Epithelial cell of proximal tubule (primary cell): ENCODE measurements around the gene AXIN1. TPM values are rescaled to one million over a fixed set of nuclear protein-coding genes. Genes with fewer than 3 reads are reported as not detected.

ENCODE experiments used
- DNase-seq: peaks from one replicate; pipeline ENCODE4 v3.0.0-alpha.2; 2011; ENCODE audit warnings: low read depth
- H3K4me3 ChIP-seq: 2 replicates; pipeline ENCODE4 v1.5.1; 2011; ENCODE audit warnings: low read depth, mild to moderate bottlenecking, low read length
- CTCF ChIP-seq: conservative IDR thresholded peaks from 2 replicates; pipeline ENCODE4 v1.5.1; 2012; ENCODE audit warnings: low read depth, mild to moderate bottlenecking, low read length
- total RNA-seq: library from RNA; depleted of rRNA; stranded (reverse); fragments of >200 nt; gene quantifications from 2 replicates; pipeline ENCODE4 v1.2.3, GENCODE V29; 2015

Gene AXIN1
- total RNA-seq, 1 donor from 2014 or later = 36.0 TPM

DNA sequence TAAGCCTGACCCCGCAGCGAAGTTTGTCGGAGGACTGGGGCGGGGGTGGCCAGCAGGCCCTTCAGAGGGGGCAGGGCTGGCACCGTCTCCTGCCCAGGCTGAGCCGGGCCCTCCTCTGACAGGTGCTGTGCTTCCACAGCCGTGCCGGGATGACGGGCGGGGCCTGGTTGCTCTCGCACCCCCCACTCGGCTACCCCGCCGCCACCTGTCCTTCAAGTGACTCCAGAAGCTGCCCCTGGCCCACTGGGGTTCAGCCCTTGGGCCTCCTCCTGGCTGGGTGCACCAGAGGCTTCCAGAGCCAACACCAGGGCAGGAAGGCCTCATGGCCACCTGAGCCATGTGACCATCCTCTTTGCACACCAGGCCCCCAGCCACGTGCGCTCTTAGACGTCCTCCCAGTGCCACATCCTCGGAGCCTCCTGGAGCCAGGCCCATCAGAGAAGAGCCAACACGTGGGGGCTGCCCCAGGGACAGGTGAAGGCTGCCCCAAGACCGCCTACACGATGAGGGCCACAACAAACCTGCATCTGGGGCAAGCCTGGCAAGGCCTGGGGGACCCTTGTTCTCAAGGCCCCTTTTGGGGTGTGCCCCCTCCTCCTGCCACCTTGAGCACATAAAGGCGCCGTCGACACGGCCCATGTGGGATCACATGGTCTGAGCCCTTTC is 62.4 kb downstream of the AXIN1 start:
- DNase-seq = no peak
- H3K4me3 ChIP-seq = no peak overlapping the region
- TF ChIP-seq CTCF = no peak

DNA sequence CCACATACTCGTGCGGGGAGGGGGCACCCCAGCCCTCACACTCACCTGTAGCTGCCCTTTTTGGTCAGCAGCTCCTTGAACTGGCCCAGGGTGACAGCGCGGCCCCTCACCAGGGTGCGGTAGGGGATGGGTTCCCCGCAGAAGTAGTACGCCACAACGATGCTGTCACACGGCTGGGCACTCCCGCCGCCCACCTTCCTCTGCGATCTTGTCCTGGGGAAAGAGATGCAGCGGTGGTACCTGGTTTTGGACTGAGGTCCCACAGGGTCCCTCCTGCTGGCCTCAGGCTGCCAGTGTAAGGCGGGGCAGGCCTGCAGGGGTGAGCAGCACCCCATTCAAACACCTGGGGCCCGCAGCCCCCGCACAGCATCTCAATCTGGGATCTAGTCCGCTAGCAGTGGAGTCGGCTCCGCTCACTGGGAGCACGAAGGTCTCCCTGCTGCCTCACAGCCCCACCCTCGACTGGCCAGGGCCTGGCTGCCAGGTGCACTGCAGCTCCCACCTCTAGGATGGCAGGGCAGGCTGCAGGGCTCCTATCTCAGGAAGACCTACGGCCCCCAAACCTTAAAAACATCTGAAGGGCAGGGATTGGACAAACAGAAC is 63.0 kb downstream of the AXIN1 start:
- no peak overlapping the region for H3K4me3 ChIP-seq
- no peak for DNase-seq
- no peak for TF ChIP-seq CTCF

DNA sequence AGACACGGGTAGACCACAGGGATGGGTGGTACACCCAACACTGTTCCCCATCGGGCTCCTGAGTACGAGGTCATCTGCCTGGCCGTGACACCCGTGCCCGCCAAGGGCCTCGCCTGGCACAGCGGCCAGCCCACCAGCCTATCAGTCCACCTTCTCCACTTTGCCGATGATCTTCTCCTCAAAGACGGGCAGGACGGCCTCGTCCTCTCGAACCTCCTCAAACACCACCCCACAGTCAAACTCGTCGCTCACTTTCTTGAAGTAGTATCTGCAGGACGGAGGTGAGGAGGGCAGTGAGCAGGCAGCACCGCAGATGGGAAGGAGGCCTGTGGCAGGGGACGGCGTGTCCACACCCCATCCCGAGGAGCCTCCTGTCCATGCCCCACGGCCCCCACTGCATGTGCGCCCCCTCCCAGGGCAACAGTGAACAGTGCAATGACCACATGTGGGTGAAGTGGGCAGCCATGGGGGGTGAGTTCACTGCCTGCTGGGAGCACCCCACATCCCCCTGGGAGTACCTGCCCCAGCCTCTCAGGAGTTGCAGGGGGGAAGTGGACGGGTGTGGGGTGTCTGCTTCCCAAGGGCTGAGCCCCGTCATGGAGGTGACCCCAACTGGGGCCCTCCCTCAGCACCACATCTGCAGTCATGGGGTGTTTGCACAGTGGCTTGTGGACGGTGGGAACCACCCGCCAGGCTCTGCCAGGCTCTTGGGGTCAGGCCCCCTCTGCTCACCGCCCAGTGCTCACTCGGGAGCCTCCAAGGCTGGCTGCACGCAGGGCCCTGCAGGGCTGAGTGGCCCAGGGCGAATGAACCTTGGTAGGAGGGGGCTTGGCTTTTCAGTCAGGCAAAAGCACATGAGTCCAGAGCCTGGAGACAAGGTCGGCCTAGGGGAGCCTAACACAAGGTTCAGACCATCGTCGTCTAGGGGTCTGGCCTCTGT is 64.3 kb downstream of the AXIN1 start:
- no peak for DNase-seq
- TF ChIP-seq CTCF = no peak
- no peak overlapping the region for H3K4me3 ChIP-seq

- DNase-seq = no peak
- peak; percentile 14 for TF ChIP-seq CTCF
- H3K4me3 ChIP-seq = no peak overlapping the region
Observed at GRCh38 chr16:287298-287811, 65.2 kb downstream of the AXIN1 start.

DNA sequence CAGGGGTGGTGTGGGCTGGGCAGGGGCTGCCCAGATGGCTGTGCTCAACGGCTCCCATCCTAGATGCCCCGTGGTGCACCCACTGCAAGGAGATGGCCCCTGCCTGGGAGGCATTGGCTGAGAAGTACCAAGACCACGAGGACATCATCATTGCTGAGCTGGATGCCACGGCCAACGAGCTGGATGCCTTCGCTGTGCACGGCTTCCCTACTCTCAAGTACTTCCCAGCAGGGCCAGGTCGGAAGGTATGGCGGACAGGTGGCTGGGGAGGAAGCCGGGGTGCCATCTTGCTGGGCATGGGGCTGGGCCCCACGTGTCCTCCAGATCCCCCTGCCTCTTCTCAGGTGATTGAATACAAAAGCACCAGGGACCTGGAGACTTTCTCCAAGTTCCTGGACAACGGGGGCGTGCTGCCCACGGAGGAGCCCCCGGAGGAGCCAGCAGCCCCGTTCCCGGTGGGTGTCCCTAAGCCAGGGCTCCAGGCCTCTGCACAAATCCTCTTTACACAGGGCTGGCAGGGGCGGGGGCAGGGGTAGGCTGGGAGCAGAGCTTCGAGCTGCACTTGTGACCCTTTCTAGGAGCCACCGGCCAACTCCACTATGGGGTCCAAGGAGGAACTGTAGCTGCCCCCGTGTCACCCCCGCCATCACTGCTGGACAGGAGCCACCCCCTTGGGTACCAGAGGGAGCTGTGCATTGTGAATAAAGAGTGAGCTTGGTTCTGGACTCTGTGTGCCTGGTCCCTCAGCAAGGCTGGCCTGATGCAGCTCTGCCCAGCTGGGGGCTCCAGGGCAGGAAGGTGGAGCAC is 65.8 kb downstream of the AXIN1 start:
- TF ChIP-seq CTCF = no peak
- DNase-seq = no peak
- no peak overlapping the region for H3K4me3 ChIP-seq
